GM21381 (cell line): ENCODE results near the gene CTAGE8.
"Not testable (repeated sequence)": the region's sequence is repeated elsewhere in the genome, so short reads cannot be mapped to it uniquely, and the experiment has no call there.

Source experiments
- ATAC-seq: cut with Tn5 transposase; IDR thresholded peaks from one replicate; pipeline ENCODE4 v1.9.1; 2021; ENCODE audit warnings: mild to moderate bottlenecking, moderate library complexity; ENCODE audit not compliant: unreplicated experiment

Gene CTAGE8

GRCh38 chr7:144269188-144269587 lies at the start of gene CTAGE8:
TSS of gene CTAGE8 (minus strand) at chr7:144269288. CDS start at chr7:144269250, 38 bp downstream.
- ATAC-seq, result not testable (repeated sequence)

GRCh38 chr7:144317537-144317936 lies 48.4 kb upstream of the CTAGE8 start:
- not testable (repeated sequence) for ATAC-seq

GRCh38 chr7:144311872-144312469 lies 42.9 kb upstream of the CTAGE8 start, which contains the start of gene OR2A1:
TSS of gene OR2A1 (plus strand) at chr7:144312419. CDS start at chr7:144318125, 5,706 bp downstream.
- ATAC-seq, result not testable (repeated sequence)

GRCh38 chr7:144311218-144311617 lies 42.1 kb upstream of the CTAGE8 start:
- not testable (repeated sequence) for ATAC-seq

GRCh38 chr7:144309702-144310101 lies 40.6 kb upstream of the CTAGE8 start:
- not testable (repeated sequence) for ATAC-seq

- ATAC-seq, result not testable (repeated sequence)
Observed at GRCh38 chr7:144305156-144305555, 36.1 kb upstream of the CTAGE8 start.

GRCh38 chr7:144303607-144304006 lies 34.5 kb upstream of the CTAGE8 start:
- not testable (repeated sequence) for ATAC-seq

GRCh38 chr7:144302578-144303303 lies 33.7 kb upstream of the CTAGE8 start:
- ATAC-seq, result not testable (repeated sequence)

- peak; percentile 76 for ATAC-seq
Observed at GRCh38 chr7:144293794-144294499, 24.9 kb upstream of the CTAGE8 start.

- not testable (repeated sequence) for ATAC-seq
Observed at GRCh38 chr7:144292384-144293161, 23.5 kb upstream of the CTAGE8 start.

GRCh38 chr7:144291607-144292006 lies 22.5 kb upstream of the CTAGE8 start:
- not testable (repeated sequence) for ATAC-seq

- not testable (repeated sequence) for ATAC-seq
Observed at GRCh38 chr7:144287171-144287784, 18.2 kb upstream of the CTAGE8 start.

GRCh38 chr7:144283716-144284115 lies 14.6 kb upstream of the CTAGE8 start:
- not testable (repeated sequence) for ATAC-seq

GRCh38 chr7:144282490-144282889 lies 13.4 kb upstream of the CTAGE8 start:
- not testable (repeated sequence) for ATAC-seq

- not testable (repeated sequence) for ATAC-seq
Observed at GRCh38 chr7:144281981-144282380, 12.9 kb upstream of the CTAGE8 start.

GRCh38 chr7:144280010-144280409 lies 10.9 kb upstream of the CTAGE8 start:
- not testable (repeated sequence) for ATAC-seq

- ATAC-seq, result not testable (repeated sequence)
Observed at GRCh38 chr7:144275281-144275680, 6.2 kb upstream of the CTAGE8 start.

GRCh38 chr7:144264692-144265091 lies 4.4 kb downstream of the CTAGE8 start, which contains the start of gene OR2A7:
TSS of gene OR2A7 (minus strand) at chr7:144264792. CDS start at chr7:144259628, 5,164 bp downstream.
- not testable (repeated sequence) for ATAC-seq

GRCh38 chr7:144262128-144262527 lies 7.0 kb downstream of the CTAGE8 start:
- ATAC-seq, result not testable (repeated sequence)

GRCh38 chr7:144259067-144259466 lies 10.0 kb downstream of the CTAGE8 start:
- not testable (repeated sequence) for ATAC-seq
